ENCODE results near the gene SELL.
A peak's percentile ranks its signal among the peaks of the same experiment; 100 is the strongest.
"Not testable (repeated sequence)": the region's sequence is repeated elsewhere in the genome, so short reads cannot be mapped to it uniquely, and the experiment has no call there.

SELL gene

DNA sequence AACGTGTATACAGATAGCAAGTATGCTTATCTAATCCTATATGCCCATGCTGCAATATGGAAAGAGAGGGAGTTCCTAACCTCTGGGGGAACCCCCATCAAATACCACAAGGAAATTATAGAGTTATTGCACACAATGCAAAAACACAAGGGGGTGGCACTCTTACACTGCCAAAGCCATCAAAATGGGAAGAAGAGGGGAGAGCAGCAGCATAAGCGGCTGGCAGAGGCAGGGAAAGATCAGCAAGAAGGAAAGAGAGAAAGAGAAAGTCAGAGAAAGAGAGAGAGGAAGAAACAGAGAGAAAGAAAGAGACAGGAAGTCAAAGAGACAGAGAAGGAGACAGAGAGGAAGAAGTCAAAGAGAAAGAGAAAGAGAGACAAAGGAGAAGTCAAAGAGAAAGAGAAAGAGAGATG is 44.2 kb downstream of the SELL start:
- not testable (repeated sequence) for DNase-seq

DNA sequence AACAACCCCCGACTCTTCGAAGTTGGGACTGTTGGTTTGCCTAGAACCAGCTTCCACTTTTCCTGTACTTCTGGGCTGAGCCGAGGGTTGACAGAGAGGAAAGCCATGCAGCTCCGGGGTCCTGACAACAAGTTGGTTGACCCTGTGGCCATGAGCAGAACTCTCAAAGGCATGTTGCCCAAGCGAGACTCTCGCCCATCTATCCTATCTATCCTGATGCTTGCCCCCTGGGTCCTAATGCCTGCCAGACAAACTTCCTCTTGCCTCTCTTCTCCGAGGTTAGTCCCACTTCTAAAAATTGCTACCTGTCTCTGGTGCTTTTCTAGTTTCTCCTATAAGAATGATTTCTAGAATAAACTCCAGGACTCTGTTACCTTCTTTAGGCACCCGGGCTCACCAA is 48.7 kb downstream of the SELL start:
- not testable (repeated sequence) for DNase-seq

DNA sequence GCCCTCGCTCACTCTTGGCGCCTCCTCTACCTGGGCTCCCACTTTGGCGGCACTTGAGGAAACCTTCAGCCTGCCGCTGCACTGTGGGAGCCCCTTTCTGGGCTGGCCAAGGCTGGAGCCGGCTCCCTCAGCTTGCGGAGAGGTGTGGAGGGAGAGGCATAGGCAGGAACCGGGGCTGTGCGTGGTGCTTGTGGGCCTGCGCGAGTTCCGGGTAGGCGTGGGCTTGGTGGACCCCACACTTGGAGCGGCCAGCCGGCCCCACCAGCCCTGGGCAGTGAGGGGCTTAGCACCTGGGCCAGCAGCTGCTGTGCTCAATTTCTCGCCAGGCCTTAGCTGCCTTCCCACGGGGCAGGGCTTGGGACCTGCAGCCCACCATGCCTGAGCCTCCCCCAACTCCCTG is 50.4 kb downstream of the SELL start:
- DNase-seq: not testable (repeated sequence)

DNA sequence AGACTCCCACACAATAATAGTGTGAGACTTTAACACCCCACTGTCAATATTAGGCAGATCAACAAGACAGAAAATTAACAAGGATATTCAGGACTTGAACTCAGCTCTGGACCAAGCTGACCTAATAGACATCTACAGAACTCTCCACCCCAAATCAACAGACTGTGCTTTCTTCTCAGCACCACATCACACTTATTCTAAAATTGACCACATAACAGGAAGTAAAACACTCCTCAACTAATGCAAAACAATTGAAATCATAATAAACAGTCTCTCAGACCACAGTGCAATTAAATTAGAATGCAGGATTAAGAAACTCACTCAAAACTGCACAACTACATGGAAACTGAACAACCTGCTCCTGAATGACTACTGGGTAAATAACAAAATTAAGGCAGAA is 52.6 kb downstream of the SELL start:
- DNase-seq: not testable (repeated sequence)

DNA sequence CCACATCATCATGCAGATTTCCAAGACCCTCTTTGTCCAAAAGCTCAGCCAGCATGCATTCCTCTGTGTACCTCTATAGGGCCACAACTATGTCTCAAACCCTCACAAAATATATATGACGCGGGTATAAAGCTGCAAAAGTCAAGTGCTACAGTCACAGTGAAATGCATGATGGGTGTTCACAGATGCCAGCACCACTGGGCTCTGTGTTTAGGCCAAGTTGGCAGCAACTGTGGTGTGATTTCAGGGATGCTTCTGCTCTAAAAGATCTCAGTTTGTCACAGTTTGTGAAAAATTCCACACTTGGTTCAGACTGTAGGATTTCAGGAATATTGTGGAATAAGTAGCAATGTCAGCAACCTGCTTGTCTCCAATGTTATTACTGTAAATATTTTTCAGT is 57.5 kb downstream of the SELL start:
- DNase-seq: peak in 1 of 14 donors; percentile 0

DNA sequence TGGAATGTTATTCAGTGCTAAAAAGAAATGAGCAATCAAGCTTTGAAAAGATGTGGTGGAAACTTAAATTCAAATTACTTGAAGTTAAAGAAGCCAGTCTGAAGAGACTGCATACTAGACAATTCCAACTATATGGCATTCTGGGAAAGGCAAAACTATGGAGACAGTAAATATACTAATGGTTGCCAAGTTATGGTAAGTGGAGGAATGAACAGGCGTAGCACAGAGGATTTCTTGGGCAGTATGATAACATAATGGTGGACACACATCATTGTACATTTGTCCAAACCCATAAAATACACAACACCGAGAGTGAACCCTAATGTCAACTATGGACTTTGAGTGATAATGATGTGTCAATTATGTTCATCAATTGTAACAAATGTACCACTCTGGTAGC is 60.4 kb downstream of the SELL start:
- DNase-seq: no peak

DNA sequence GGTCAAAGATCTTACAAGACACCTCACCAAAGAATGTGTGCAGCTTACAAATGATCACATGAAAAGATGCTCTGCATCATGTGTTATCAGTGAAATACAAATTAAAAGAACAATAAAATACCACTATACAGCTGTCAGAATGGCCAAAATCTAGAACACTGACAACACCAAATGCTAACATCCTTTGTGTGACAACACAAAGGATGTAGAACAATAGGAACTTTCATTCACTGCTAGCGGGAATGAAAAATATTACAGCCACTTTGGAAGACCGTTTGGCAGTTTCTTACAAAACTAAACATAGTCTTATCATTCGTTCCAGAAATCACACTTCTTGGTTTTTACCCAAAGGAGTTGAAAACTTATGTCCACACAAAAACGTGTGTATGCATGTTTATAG is 60.9 kb downstream of the SELL start:
- DNase-seq: no peak

DNA sequence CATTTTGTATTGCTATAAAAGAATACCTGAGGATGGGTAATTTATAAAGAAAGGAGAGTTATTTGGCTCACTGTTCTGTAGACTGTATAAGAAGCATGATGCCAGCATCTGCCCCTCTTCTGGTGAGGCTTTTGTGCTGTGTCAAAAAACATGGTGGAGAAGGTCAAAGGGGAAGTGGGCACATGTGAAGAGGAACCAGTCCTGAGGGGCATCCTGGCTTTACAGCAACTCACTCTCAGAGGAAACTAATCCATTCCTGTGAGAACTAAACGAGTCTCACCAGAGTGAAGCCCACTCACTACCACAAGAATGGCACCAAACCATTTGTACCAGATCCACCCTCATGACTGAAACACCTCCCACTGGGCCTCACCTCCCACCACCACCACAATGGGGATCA is 62.7 kb downstream of the SELL start:
- no peak for DNase-seq

DNA sequence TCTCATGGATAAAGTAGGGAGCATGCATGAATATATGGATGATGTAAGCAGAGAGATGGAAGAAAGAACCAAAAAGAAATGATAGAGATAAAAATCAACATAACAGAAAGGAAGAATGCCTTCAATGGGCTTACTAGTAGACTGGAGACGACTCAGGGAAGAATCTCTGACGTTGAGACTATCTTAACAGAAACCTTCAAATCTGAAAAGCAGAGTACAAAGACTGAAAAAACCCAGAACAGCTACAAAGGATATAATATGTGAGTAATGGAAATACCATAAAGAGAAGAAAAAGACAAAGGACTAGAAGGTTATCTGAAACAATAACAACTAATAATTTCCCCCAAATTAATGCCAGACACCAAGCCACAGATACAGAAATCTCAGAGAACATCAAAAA is 63.2 kb downstream of the SELL start:
- DNase-seq: no peak

DNA sequence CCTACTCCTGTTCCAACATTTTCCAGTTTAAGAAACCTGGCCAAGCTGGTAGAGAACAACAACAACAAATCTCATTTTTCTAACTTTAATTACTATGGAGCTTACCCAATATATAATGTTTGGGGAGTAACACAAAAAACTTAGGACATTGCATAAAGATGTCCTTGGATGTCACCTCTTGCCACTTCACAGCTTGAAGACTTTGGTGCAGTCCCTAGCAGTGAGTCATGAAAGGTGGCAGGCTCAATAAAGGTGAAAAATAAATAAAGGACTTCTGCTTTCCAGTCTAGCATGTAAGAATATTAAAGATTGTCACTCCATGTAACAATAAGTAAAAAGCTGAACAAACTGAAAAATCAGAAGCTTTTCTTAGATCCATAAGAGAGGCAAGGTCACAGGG is 63.9 kb downstream of the SELL start:
- DNase-seq: no peak

DNA sequence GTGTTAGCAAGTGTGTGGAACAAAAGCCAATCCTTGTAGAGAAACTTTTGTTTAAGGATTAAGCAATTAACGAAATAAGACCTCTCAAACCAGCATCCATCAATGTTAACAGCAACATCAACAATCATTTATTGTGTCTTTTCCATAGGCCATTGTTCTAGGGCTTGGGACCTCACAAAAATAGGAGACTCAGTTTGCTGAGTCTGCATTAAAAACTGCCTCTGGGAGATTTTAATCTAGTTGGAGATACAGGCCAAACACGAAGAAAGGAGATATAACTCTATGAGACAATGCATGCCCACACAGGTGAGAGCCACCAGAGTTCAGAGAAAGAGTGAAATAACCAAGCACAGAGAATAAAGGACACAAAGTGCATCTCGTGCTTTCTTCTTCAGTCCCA is 67.1 kb downstream of the SELL start:
- no peak for DNase-seq

All from C1 segment of cervical spinal cord (tissue), 14 donors.